Measurements from ENCODE around the gene POLR3G.

POLR3G gene

GRCh38 chr5:90551376-90551775, 76.7 kb downstream of the POLR3G start:
- H3K4me3 ChIP-seq: no peak overlapping the region
- H3K27ac ChIP-seq: no peak overlapping the region
- H3K27me3 ChIP-seq: peaks cover 0 to 14% of the 10 kb centered on the region in 2 donors
- TF ChIP-seq, protein P1, sequence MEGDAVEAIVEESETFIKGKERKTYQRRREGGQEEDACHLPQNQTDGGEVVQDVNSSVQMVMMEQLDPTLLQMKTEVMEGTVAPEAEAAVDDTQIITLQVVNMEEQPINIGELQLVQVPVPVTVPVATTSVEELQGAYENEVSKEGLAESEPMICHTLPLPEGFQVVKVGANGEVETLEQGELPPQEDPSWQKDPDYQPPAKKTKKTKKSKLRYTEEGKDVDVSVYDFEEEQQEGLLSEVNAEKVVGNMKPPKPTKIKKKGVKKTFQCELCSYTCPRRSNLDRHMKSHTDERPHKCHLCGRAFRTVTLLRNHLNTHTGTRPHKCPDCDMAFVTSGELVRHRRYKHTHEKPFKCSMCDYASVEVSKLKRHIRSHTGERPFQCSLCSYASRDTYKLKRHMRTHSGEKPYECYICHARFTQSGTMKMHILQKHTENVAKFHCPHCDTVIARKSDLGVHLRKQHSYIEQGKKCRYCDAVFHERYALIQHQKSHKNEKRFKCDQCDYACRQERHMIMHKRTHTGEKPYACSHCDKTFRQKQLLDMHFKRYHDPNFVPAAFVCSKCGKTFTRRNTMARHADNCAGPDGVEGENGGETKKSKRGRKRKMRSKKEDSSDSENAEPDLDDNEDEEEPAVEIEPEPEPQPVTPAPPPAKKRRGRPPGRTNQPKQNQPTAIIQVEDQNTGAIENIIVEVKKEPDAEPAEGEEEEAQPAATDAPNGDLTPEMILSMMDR (IDR thresholded peaks at IDR 0.05): no peak
- no peaks in the 10 kb centered on the region for H3K9me3 ChIP-seq
- intact Hi-C loops (cut with DNase I; ENCODE audit: low total_unique reads): no loop called here
- peaks cover 0 to 6% (median 0%) of the 10 kb centered on the region in 4 donors for H3K4me1 ChIP-seq
- no peaks in the 10 kb centered on the region for H3K36me3 ChIP-seq
- DNase-seq: no peak

DNA sequence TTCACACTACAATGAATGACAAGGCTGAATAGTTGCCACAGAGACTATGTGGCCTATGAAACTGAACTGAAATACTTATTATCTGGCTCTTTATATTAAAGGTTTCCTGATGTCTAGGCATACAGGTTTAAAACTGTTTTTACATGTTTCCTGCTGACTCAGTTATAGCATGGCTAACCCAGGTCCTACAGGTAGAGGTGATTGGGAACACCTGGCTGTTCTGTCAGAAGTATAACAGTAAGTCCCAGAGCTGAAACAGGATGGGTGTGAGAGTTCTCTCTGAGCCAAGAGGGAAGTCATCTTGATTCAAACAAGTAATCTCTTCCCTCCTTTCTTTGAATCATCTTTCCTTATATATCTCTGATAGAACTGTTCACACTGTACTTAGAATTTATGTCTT, 79.0 kb downstream of the POLR3G start:
- no peaks in the 10 kb centered on the region for H3K9me3 ChIP-seq
- H3K4me1 ChIP-seq: peaks cover 0 to 8% (median 7%) of the 10 kb centered on the region in 4 donors
- TF ChIP-seq, protein P1 (IDR thresholded peaks at IDR 0.05): no peak
- H3K4me3 ChIP-seq: no peak overlapping the region
- DNase-seq: no peak
- H3K27me3 ChIP-seq: peaks cover 0 to 30% of the 10 kb centered on the region in 2 donors
- H3K27ac ChIP-seq: no peak overlapping the region
- intact Hi-C loops (cut with DNase I; ENCODE audit: low total_unique reads): no loop called here
- H3K36me3 ChIP-seq: no peaks in the 10 kb centered on the region

GRCh38 chr5:90554358-90555006, 79.8 kb downstream of the POLR3G start:
- H3K9me3 ChIP-seq: no peaks in the 10 kb centered on the region
- peaks cover 0 to 32% of the 10 kb centered on the region in 2 donors for H3K27me3 ChIP-seq
- no peaks in the 10 kb centered on the region for H3K36me3 ChIP-seq
- TF ChIP-seq, protein P1 (IDR thresholded peaks at IDR 0.05): no peak
- peaks cover 0 to 13% (median 11%) of the 10 kb centered on the region in 4 donors for H3K4me1 ChIP-seq
- H3K4me3 ChIP-seq: no peak overlapping the region
- no peak overlapping the region for H3K27ac ChIP-seq
- DNase-seq: no peak
- intact Hi-C loops (cut with DNase I; ENCODE audit: low total_unique reads): no loop called here

GRCh38 chr5:90555666-90556065, 81.0 kb downstream of the POLR3G start:
- Histone ChIP-seq H3K27ac (no peak overlapping the region), H3K36me3 (no peaks in the 10 kb centered on the region), H3K9me3 (no peaks in the 10 kb centered on the region), H3K27me3 (peaks cover 0 to 42% of the 10 kb centered on the region in 2 donors), H3K4me3 (no peak overlapping the region), H3K4me1 (peaks cover 0 to 13% (median 11%) of the 10 kb centered on the region in 4 donors)
- TF ChIP-seq, protein P1 (IDR thresholded peaks at IDR 0.05): no peak
- DNase-seq: no peak
- intact Hi-C loops (cut with DNase I; ENCODE audit: low total_unique reads): no loop called here

- H3K36me3 ChIP-seq: no peaks in the 10 kb centered on the region
- peaks cover 0 to 45% of the 10 kb centered on the region in 2 donors for H3K27me3 ChIP-seq
- no peak overlapping the region for H3K4me3 ChIP-seq
Observed at GRCh38 chr5:90557391-90557790, 82.7 kb downstream of the POLR3G start.

More at GRCh38 chr5:90557391-90557790, 82.7 kb downstream of the POLR3G start:
- Histone ChIP-seq H3K4me1 (peaks cover 0 to 13% (median 11%) of the 10 kb centered on the region in 4 donors), H3K9me3 (no peaks in the 10 kb centered on the region), H3K27ac (no peak overlapping the region)
- no peak for DNase-seq
- TF ChIP-seq, protein P1 (IDR thresholded peaks at IDR 0.05): no peak
- intact Hi-C loops (cut with DNase I; ENCODE audit: low total_unique reads): no loop called here
